Naive thymus-derived CD8-positive, alpha-beta T cell (primary cell): ENCODE measurements around the gene CERS4. TPM values are rescaled to one million over a fixed set of nuclear protein-coding genes. Genes with fewer than 3 reads are reported as not detected.
"Not testable (repeated sequence)": the region's sequence is repeated elsewhere in the genome, so short reads cannot be mapped to it uniquely, and the experiment has no call there.

Source experiments
- ATAC-seq, 2 donors: fragments of 150-1000 bp; cut with Tn5 transposase in 1 of 2; sonication (Bioruptor Pico), chemical (Tn5 transposase) in 1 of 2; 1 replicate in 1 of 2; 2 replicates in 1 of 2; pipeline ENCODE4 v1.10.0; 2021; ENCODE audit warnings: mild to moderate bottlenecking in 2 of 2, moderate library complexity in 2 of 2
- POLR2A ChIA-PET: fragments of 350-600 bp; sonication (Branson Sonifier 250); formaldehyde crosslinking; loops from one replicate; lab custom pipeline; 2021; ENCODE audit warnings: antibody characterized with exemption; lab: Charles Lee
- DNase-seq, 10 donors: peaks; one replicate each; pipeline versions ENCODE4 v3.0.0 to v3.0.0-alpha.2; 2020 to 2022
- H3K27ac Mint-ChIP-seq, 10 donors: one replicate each; pipeline ENCODE4 v1.8.0; 2020 to 2022; ENCODE audit warnings: mild to moderate bottlenecking in 10 of 10, mixed read lengths in 10 of 10, moderate library complexity in 4 of 10, inconsistent platforms in 1 of 10
- H3K27me3 Mint-ChIP-seq, 5 donors: one replicate each; pipeline ENCODE4 v1.8.0; 2021 to 2022; ENCODE audit warnings: mixed read lengths in 5 of 5
- H3K36me3 Mint-ChIP-seq, 3 donors: one replicate each; pipeline ENCODE4 v1.8.0; 2020 to 2022; ENCODE audit warnings: mixed read lengths in 3 of 3, mild to moderate bottlenecking in 2 of 3, inconsistent platforms in 1 of 3
- H3K4me1 Mint-ChIP-seq, 4 donors: one replicate each; pipeline ENCODE4 v1.8.0; 2021 to 2022; ENCODE audit warnings: mixed read lengths in 4 of 4
- H3K4me3 Mint-ChIP-seq, 10 donors: one replicate each; pipeline ENCODE4 v1.8.0; 2020 to 2022; ENCODE audit warnings: mild to moderate bottlenecking in 10 of 10, mixed read lengths in 10 of 10, moderate library complexity in 6 of 10, inconsistent platforms in 1 of 10
- H3K9me3 Mint-ChIP-seq, 9 donors: one replicate each; pipeline ENCODE4 v1.8.0; 2020 to 2022; ENCODE audit warnings: mixed read lengths in 9 of 9, mild to moderate bottlenecking in 3 of 9, inconsistent platforms in 1 of 9, moderate library complexity in 1 of 9
- polyA plus RNA-seq, 3 donors: library from polyadenylated mRNA; unstranded; fragments of 300-500 nt; fragmentation: Illumina TruSeq; gene quantifications; one replicate each; pipeline ENCODE4 v1.2.3, GENCODE V29; 2021
- total RNA-seq, 8 experiments: library from RNA in 2 of 8; stranded (reverse) in 2 of 8; gene quantifications; one replicate each; pipeline ENCODE4 v1.2.3 and lab custom pipeline; 2021 to 2026

The CERS4 gene
- total and polyA plus RNA-seq, 5 experiments from 2014 or later = 5.4 to 31.7 (median 8.0) TPM

DNA sequence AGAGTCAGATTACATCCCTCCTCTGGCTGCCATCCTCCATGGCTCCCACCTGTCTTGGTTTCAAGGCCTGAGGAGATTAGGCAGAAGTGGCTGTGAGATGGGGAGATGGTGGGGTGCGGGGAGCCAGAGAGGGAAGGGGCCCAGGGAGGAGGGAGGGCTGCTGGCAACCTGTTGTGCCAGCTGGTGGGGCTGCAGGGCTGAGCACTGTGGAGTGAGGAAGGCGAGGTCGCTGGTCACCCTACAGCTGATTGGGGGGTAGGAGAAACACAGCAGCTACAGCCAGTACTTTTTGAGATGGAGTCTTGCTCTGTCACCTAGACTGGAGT lies 50.7 kb downstream of the CERS4 start:
- H3K9me3 Mint-ChIP-seq = no peaks in the 10 kb centered on the region
- H3K27ac Mint-ChIP-seq = peak overlapping the region in 2 of 10 donors; percentile 0 to 86
- peaks cover 0 to 23% (median 0%) of the 10 kb centered on the region in 3 donors for H3K36me3 Mint-ChIP-seq
- POLR2A ChIA-PET = interaction anchor here (0.7 kb wide), 1 partner anchor 144 kb away, joined by 3 read pairs; no protein-coding TSS in a partner anchor
- no peaks in the 10 kb centered on the region for H3K27me3 Mint-ChIP-seq
- DNase-seq (peak in 1 of 10 donors; percentile 30), ATAC-seq (no peak)
- H3K4me1 Mint-ChIP-seq = peaks cover 0 to 33% (median 26%) of the 10 kb centered on the region in 4 donors
- H3K4me3 Mint-ChIP-seq = peak overlapping the region in 2 of 10 donors; percentile 30 to 43

DNA sequence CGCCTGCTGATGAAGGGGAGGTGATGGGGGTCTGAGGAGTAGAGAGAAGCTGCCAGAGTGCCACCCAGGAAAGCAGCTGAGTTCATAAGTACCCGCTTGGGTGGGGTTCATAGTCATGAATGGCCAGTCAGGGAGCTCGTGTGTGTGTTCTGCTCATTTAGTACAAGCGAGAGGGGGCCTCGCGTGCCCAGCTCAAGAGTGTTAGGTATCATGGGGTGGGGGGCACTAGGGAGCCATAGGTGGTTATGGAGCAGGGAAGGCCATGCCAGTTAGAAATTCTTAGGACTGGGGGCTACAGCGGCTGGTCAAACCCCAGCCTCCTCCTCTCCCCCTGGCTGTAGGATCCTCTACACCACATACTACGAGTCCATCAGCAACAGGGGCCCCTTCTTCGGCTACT lies 52.2 kb downstream of the CERS4 start:
- no peaks in the 10 kb centered on the region for H3K27me3 Mint-ChIP-seq
- H3K9me3 Mint-ChIP-seq = no peaks in the 10 kb centered on the region
- DNase-seq (peak in 1 of 10 donors; percentile 58), ATAC-seq (no peak)
- H3K27ac Mint-ChIP-seq = peak overlapping the region in 3 of 10 donors; percentile 3 to 24 (median 18)
- POLR2A ChIA-PET = no interaction called here
- H3K4me1 Mint-ChIP-seq = peaks cover 0 to 39% (median 24%) of the 10 kb centered on the region in 4 donors
- H3K4me3 Mint-ChIP-seq = no peak overlapping the region
- peaks cover 0 to 36% (median 0%) of the 10 kb centered on the region in 3 donors for H3K36me3 Mint-ChIP-seq

DNA sequence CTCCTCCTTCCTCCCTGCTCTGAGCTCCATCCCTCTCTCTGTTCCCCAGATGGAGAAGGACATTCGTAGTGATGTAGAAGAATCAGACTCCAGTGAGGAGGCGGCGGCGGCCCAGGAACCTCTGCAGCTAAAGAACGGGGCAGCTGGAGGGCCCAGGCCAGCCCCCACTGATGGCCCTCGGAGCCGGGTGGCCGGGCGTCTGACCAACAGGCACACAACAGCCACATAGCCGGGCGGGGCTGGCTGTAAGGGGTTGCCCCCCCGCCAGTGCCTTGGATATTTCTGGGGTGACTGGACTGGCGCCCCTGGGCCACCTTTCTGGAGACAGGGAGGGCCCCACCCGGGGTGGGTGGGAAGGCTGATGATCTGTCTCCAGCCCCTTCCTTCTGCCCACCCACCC lies 52.7 kb downstream of the CERS4 start:
- peaks cover 0 to 38% (median 24%) of the 10 kb centered on the region in 4 donors for H3K4me1 Mint-ChIP-seq
- DNase-seq = no peak
- no peak for ATAC-seq
- H3K27ac Mint-ChIP-seq = peak overlapping the region in 2 of 10 donors; percentile 18 to 74
- no peaks in the 10 kb centered on the region for H3K27me3 Mint-ChIP-seq
- POLR2A ChIA-PET = interaction anchor here (0.9 kb wide), 1 partner anchor 12 kb away, joined by 3 read pairs; no protein-coding TSS in a partner anchor
- H3K36me3 Mint-ChIP-seq = peaks cover 0 to 39% (median 0%) of the 10 kb centered on the region in 3 donors
- no peaks in the 10 kb centered on the region for H3K9me3 Mint-ChIP-seq
- H3K4me3 Mint-ChIP-seq = no peak overlapping the region

DNA sequence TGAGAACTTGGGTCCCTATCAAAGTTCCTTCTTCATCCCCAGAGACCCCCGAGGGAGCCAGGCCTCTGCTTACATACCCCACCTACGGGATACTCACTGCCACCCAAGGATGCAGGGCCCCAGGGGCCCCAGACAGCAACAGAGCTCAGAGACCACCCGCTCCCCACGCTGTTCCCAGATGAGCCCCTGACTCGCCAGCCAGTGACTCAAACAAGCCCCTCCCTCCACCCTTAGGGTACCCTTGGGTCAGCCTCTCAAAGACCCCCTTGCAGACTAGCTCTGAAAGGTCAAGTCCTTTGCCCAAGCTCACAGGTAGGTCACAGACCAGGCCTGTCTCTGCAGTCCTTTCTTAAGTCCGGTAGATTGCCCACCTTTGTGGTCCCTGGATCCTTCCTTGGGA lies 53.3 kb downstream of the CERS4 start:
- POLR2A ChIA-PET = interaction anchor here (0.9 kb wide), 1 partner anchor 13 kb away, joined by 3 read pairs; no protein-coding TSS in a partner anchor
- Mint-ChIP-seq H3K4me3 (no peak overlapping the region), H3K36me3 (peaks cover 0 to 40% (median 0%) of the 10 kb centered on the region in 3 donors), H3K4me1 (peaks cover 0 to 32% (median 20%) of the 10 kb centered on the region in 4 donors), H3K9me3 (no peaks in the 10 kb centered on the region), H3K27ac (peak overlapping the region in 1 of 10 donors; percentile 52), H3K27me3 (no peaks in the 10 kb centered on the region)
- ATAC-seq (no peak), DNase-seq (peak in 1 of 10 donors; percentile 48)

DNA sequence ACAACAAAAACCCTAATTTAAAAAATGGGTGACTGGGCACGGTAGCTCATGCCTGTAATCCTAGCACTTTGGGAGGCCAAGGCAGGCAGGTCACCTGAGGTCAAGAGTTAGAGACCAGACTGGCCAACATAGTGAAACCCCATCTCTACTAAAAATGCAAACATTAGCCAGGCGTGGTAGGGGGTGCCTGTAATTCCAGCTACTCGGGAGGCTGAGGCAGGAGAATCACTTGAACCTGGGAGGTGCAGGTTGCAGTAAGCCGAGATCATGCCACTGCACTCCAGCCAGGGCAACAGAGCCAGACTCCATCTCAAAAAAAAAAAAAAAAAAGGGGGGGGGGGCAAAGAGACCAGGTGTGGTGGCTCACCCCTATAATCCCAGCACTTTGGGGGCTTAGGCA lies 55.1 kb downstream of the CERS4 start:
- H3K9me3 Mint-ChIP-seq, H3K27me3 Mint-ChIP-seq, H3K4me3 Mint-ChIP-seq, DNase-seq, ATAC-seq: not testable (repeated sequence)
- Mint-ChIP-seq H3K36me3 (peaks cover 0 to 31% (median 0%) of the 10 kb centered on the region in 3 donors), H3K27ac (peak overlapping the region in 1 of 10 donors; percentile 5), H3K4me1 (peaks cover 7 to 34% (median 21%) of the 10 kb centered on the region in 4 donors)
- POLR2A ChIA-PET = interaction anchor here (0.7 kb wide), 1 partner anchor 99 kb away, joined by 4 read pairs; no protein-coding TSS in a partner anchor

DNA sequence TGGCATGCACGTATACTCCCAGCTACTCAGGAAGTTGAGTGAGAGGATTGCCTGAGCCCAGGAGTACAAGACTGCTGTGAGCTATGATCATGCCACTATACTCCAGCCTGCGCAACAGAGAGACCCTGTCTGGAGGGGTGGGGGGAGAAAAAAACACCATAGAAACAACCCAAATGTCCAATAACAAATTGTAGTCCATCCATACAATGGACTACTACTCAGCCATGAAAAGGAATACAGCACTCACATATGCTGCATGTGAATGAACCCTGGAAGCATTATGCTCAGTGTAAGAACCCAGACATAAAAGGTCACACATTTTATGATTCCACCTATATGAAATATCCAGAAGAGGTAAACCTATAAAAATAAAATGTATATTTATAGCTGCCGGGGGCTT lies 56.7 kb downstream of the CERS4 start:
- DNase-seq = no peak
- H3K27ac Mint-ChIP-seq = peak overlapping the region in 1 of 10 donors; percentile 13
- no peak overlapping the region for H3K4me3 Mint-ChIP-seq
- H3K27me3 Mint-ChIP-seq = no peaks in the 10 kb centered on the region
- H3K36me3 Mint-ChIP-seq = peaks cover 0 to 36% (median 0%) of the 10 kb centered on the region in 3 donors
- H3K4me1 Mint-ChIP-seq = peaks cover 7 to 30% (median 21%) of the 10 kb centered on the region in 4 donors
- H3K9me3 Mint-ChIP-seq = no peaks in the 10 kb centered on the region
- POLR2A ChIA-PET = no interaction called here
- ATAC-seq = no peak

DNA sequence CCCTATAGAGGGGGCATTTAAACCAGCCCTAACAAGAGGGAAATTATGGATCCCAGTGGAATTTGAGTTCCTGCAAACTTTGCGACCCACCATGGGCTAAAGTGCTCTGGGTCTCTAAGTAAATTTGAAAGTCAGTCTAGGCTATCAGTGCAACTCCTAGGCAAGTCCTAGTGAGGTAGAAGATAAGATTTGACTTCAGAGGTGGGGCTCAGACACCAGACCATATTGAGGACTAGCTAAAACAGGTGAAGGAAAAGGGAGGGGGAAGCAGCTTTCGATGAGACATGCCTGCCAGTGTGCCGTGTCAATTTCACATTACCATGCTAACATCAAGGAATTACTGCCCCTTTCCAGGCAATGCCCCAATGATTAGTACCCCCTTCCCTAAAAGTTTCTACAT lies 60.6 kb downstream of the CERS4 start:
- Mint-ChIP-seq H3K4me1 (peaks cover 6 to 28% (median 20%) of the 10 kb centered on the region in 4 donors), H3K36me3 (peaks cover 0 to 29% (median 0%) of the 10 kb centered on the region in 3 donors), H3K4me3 (peak overlapping the region; percentile 83 to 97 (median 92)), H3K27me3 (no peaks in the 10 kb centered on the region), H3K27ac (peak overlapping the region; percentile 69 to 98 (median 94)), H3K9me3 (no peaks in the 10 kb centered on the region)
- ATAC-seq (no peak), DNase-seq (no peak)
- POLR2A ChIA-PET = interaction anchor here (0.7 to 1.5 kb wide), 4 partner anchors 35 to 54 kb away, joined by 3 to 5 read pairs (median 4); partner anchors contain the start of genes NDUFA7 and RPS28

DNA sequence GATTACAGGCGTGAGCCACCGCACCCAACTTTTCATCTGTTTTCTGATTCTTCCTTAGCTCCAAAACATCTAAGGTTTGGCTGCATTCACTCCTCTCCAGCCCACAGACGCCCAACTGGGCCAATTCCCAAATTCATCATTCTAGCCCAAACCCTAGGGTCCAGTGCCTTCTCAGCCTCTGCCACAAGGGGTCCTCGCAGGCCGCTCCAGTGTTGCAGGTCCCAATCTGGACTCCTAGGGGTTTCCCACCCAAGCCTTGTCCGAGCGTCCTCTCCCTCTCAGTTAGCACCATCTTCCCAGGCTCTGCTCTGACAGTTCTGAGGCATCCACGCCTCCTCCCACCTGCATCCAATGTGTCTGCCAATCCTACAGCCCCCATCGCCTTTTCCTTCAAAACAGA lies 67.3 kb downstream of the CERS4 start:
- DNase-seq, H3K4me1 Mint-ChIP-seq, H3K27me3 Mint-ChIP-seq, H3K9me3 Mint-ChIP-seq, H3K27ac Mint-ChIP-seq, H3K36me3 Mint-ChIP-seq, POLR2A ChIA-PET, H3K4me3 Mint-ChIP-seq: not testable (repeated sequence)
- ATAC-seq = peak in 1 of 2 donors; percentile 39

DNA sequence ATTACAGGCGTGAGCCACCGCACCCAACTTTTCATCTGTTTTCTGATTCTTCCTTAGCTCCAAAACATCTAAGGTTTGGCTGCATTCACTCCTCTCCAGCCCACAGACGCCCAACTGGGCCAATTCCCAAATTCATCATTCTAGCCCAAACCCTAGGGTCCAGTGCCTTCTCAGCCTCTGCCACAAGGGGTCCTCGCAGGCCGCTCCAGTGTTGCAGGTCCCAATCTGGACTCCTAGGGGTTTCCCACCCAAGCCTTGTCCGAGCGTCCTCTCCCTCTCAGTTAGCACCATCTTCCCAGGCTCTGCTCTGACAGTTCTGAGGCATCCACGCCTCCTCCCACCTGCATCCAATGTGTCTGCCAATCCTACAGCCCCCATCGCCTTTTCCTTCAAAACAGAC lies 82.2 kb downstream of the CERS4 start:
- H3K4me1 Mint-ChIP-seq, H3K27me3 Mint-ChIP-seq, H3K9me3 Mint-ChIP-seq, H3K27ac Mint-ChIP-seq, POLR2A ChIA-PET, DNase-seq, H3K36me3 Mint-ChIP-seq: not testable (repeated sequence)
- H3K4me3 Mint-ChIP-seq = peak overlapping the region in 1 of 10 donors; percentile 49
- peak in 1 of 2 donors; percentile 12 for ATAC-seq

DNA sequence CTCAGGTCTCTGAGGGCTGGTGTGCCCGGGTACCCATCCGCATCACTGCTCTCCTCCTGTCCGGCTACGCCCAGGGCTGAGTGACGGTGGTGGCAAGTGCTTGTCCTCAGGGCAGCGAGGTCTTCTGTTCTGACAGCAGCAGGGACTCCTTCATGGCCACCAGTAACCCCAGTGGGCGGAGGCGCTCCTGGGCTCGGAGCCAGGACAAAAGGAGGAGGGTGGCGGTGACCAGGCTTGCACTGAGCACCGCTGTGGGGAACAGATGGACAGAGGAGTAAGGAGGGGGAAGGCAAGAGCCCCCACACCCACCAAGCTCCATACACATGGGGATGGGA lies 93.2 kb downstream of the CERS4 start:
- Mint-ChIP-seq H3K27me3 (no peaks in the 10 kb centered on the region), H3K4me1 (peaks cover 6 to 24% (median 16%) of the 10 kb centered on the region in 4 donors), H3K27ac (no peak overlapping the region), H3K36me3 (peaks cover 0 to 22% (median 0%) of the 10 kb centered on the region in 3 donors), H3K9me3 (no peaks in the 10 kb centered on the region), H3K4me3 (no peak overlapping the region)
- POLR2A ChIA-PET = no interaction called here
- DNase-seq (peak in 1 of 10 donors; percentile 56), ATAC-seq (no peak)

DNA sequence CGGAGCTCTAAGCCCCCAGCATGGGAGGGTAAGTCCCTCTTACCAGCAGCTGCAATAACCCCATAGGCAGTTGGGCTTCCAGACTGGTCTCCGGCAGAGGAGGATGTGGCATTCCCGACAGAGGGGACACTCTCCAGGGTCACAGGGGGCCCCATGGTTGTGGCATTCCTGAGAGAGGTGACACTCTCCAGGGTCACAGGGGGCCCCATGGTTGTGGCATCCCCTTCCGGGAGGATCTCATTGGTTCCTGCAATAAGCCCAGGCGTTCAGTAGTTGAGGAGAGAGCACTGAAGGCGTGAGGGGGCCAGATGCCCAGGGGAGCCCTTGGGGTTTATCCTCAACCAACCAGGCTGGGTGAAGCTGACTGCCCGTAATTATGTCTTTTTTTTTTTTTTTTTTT lies 93.6 kb downstream of the CERS4 start:
- DNase-seq = peak in 1 of 10 donors; percentile 37
- POLR2A ChIA-PET = no interaction called here
- ATAC-seq = no peak

DNA sequence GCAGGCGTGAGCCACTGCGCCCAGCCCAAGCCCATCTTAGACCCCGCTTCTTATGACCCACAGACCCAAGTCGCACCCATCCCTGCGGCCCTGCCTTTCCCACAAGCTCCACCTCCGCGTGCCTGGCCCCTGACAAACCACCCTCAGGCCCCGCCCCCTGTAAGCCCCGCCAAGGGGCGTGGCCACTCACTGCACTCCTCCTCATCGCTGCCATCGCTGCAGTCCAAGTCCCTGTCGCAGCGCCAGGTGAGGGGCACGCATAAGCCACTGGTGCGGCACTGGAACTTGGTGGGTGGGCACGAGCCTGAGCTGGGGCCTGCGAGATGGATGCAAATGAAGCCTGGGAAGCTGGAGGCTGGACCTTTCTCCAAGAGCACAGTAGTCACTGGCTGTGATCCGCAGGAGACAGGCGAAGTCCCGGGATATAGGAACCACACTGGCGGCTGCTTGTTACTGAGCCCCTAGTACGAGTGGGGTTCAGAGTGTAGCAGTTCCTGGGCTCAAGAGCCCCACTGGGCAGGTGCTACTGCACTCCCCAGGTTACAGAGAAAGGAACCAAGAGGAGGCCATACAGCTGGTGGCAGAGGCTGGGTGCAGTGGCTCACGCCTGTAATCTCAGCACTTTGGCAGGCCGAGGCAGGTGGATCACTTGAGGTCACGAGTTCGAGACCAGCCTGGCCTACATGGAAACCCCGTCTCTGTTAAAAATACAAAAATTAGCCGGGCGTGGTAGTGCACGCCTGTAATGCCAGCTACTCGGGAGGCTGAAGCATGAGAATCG lies 95.9 kb downstream of the CERS4 start:
- POLR2A ChIA-PET = interaction anchor here (0.8 to 2.0 kb wide), 2 partner anchors 16 to 36 kb away, joined by 4 to 8 read pairs; partner anchors contain the start of genes NDUFA7 and RPS28
- Mint-ChIP-seq H3K4me3 (peak overlapping the region in 1 of 10 donors; percentile 41), H3K27me3 (no peaks in the 10 kb centered on the region), H3K36me3 (peaks cover 0 to 22% (median 0%) of the 10 kb centered on the region in 3 donors), H3K4me1 (peaks cover 16 to 47% (median 35%) of the 10 kb centered on the region in 4 donors), H3K27ac (peak overlapping the region in 1 of 10 donors; percentile 40), H3K9me3 (no peaks in the 10 kb centered on the region)
- peak in 2 of 10 donors; percentile 27 to 61 for DNase-seq
- ATAC-seq = no peak

More for the DNA sequence above, 93.6 kb downstream of the CERS4 start:
- H3K27ac Mint-ChIP-seq = no peak overlapping the region
- no peaks in the 10 kb centered on the region for H3K27me3 Mint-ChIP-seq
- no peak overlapping the region for H3K4me3 Mint-ChIP-seq
- H3K4me1 Mint-ChIP-seq = peaks cover 10 to 29% (median 20%) of the 10 kb centered on the region in 4 donors
- peaks cover 0 to 22% (median 0%) of the 10 kb centered on the region in 3 donors for H3K36me3 Mint-ChIP-seq
- H3K9me3 Mint-ChIP-seq = no peaks in the 10 kb centered on the region

DNA sequence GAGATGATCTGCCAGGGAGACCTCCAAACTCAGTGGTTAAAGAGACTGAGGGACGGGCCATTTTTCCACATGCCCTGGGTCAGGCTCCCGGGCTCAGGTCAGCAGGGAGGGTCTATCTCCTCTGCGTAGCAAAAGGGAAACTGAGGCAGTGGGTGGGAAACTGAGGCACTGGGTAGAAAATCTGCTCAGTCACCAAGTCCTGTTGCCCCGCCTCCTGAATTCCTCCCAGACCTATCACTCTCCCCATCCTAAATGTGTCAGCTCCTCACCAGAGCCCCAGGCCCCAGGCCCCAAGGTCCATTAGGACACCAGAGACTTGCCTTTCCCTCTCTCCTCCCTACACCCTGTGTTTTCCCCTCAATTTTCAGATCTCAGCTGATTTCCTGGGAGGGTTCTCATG lies 96.6 kb downstream of the CERS4 start:
- POLR2A ChIA-PET = interaction anchor here (2.0 kb wide), 1 partner anchor 15 kb away, joined by 8 read pairs; the partner anchor contains the start of genes NDUFA7 and RPS28
- no peak for DNase-seq
- H3K27ac Mint-ChIP-seq = peak overlapping the region in 6 of 10 donors; percentile 26 to 94 (median 78)
- peak overlapping the region in 3 of 10 donors; percentile 9 to 47 (median 41) for H3K4me3 Mint-ChIP-seq
- peaks cover 16 to 47% (median 35%) of the 10 kb centered on the region in 4 donors for H3K4me1 Mint-ChIP-seq
- H3K36me3 Mint-ChIP-seq = peaks cover 0 to 22% (median 0%) of the 10 kb centered on the region in 3 donors
- H3K27me3 Mint-ChIP-seq = no peaks in the 10 kb centered on the region
- ATAC-seq = no peak
- H3K9me3 Mint-ChIP-seq = no peaks in the 10 kb centered on the region
